Activated T-cell treated with anti-CD3 and anti-CD28 coated beads, Interleukin-2, amount 50 U/mL, for 1 hour (primary cell): ENCODE data around the gene CHST12.
A peak's percentile ranks its signal among the peaks of the same experiment; 100 is the strongest.
"Not testable (repeated sequence)": the region's sequence is repeated elsewhere in the genome, so short reads cannot be mapped to it uniquely, and the experiment has no call there.

Experiments
- DNase-seq: peaks from one replicate; pipeline ENCODE4 v3.0.0-alpha.2; 2020

CHST12 gene

GRCh38 chr7:2405201-2405600, 1.8 kb downstream of the CHST12 start:
- DNase-seq, result no peak

- peak; percentile 38 for DNase-seq
Measured at GRCh38 chr7:2405601-2406345, 2.4 kb downstream of the CHST12 start.

GRCh38 chr7:2409745-2410414, 6.5 kb downstream of the CHST12 start:
- DNase-seq, result no peak

GRCh38 chr7:2411049-2411448, 7.6 kb downstream of the CHST12 start:
- no peak for DNase-seq

GRCh38 chr7:2411815-2412586, 8.6 kb downstream of the CHST12 start:
- no peak for DNase-seq

GRCh38 chr7:2412587-2413201, 9.3 kb downstream of the CHST12 start:
- DNase-seq, result no peak

- no peak for DNase-seq
Measured at GRCh38 chr7:2416063-2416462, 12.7 kb downstream of the CHST12 start.

- no peak for DNase-seq
Measured at GRCh38 chr7:2416650-2417049, 13.2 kb downstream of the CHST12 start.

- not testable (repeated sequence) for DNase-seq
Measured at GRCh38 chr7:2417178-2417577, 13.8 kb downstream of the CHST12 start.

- peak; percentile 47 for DNase-seq
Measured at GRCh38 chr7:2417981-2418481, 14.6 kb downstream of the CHST12 start.

GRCh38 chr7:2420216-2420933, 17.0 kb downstream of the CHST12 start:
- no peak for DNase-seq

- no peak for DNase-seq
Measured at GRCh38 chr7:2421943-2422310, 18.5 kb downstream of the CHST12 start.

GRCh38 chr7:2425749-2426148, 22.3 kb downstream of the CHST12 start:
- no peak for DNase-seq

- DNase-seq, result peak; percentile 51
Measured at GRCh38 chr7:2431260-2431867, 28.0 kb downstream of the CHST12 start.

- DNase-seq, result no peak
Measured at GRCh38 chr7:2432910-2433712, 29.7 kb downstream of the CHST12 start.

- no peak for DNase-seq
Measured at GRCh38 chr7:2433713-2434550, 30.5 kb downstream of the CHST12 start.

GRCh38 chr7:2435146-2435545, 31.7 kb downstream of the CHST12 start:
- DNase-seq, result no peak

- no peak for DNase-seq
Measured at GRCh38 chr7:2436341-2437104, 33.1 kb downstream of the CHST12 start.

- DNase-seq, result no peak
Measured at GRCh38 chr7:2437136-2437535, 33.7 kb downstream of the CHST12 start.
